Measurements from ENCODE around the gene DHFR2. TPM values are rescaled to one million over a fixed set of nuclear protein-coding genes. Genes with fewer than 3 reads are reported as not detected.

DHFR2 gene
- total and polyA plus RNA-seq, 9 donors = 4.6 to 13.9 (median 8.7) TPM

DNA sequence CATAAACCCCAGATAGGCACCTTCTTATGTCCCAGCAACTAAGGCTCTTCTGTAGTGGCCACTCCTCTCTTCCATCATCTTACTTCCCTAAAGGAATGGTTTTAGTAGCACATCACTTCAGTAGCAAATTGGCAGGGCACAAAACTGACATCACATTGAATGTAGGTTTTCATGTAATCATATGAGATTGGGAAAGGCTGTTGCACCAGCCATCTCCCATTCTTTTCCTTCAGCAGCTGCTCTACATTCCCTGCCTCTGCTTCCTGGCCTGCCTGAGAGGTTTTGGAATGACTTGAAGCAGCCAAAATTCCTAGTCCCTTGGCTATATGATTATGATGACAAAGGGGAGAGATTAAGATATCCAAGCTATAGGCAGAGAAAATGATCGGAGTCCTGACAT is 36.6 kb upstream of the DHFR2 start:
- intact Hi-C loops (cut with DNase I) = no loop called here
- DNase-seq = no peak
- H3K27ac ChIP-seq = no peak overlapping the region
- H3K4me1 ChIP-seq (ENCODE audit: insufficient read depth) = no peaks in the 10 kb centered on the region
- no peaks in the 10 kb centered on the region for H3K27me3 ChIP-seq
- no peaks in the 10 kb centered on the region for H3K9me3 ChIP-seq
- WGBS, 3 donors = 95 to 96% (median 96%) methylated on average over 1 of the region's 1 CpG
- no peak for TF ChIP-seq POLR2A (IDR thresholded peaks at IDR 0.05)
- no peak for TF ChIP-seq CTCF (IDR thresholded peaks at IDR 0.05)
- no peak for TF ChIP-seq EP300 (IDR thresholded peaks at IDR 0.05)
- no peaks in the 10 kb centered on the region for H3K36me3 ChIP-seq
- H3K4me3 ChIP-seq = no peak overlapping the region

GRCh38 chr3:94098452-94098851 is 35.7 kb upstream of the DHFR2 start:
- Histone ChIP-seq H3K4me1 (ENCODE audit: insufficient read depth) (no peaks in the 10 kb centered on the region), H3K4me3 (no peak overlapping the region), H3K27me3 (no peaks in the 10 kb centered on the region), H3K9me3 (no peaks in the 10 kb centered on the region), H3K27ac (no peak overlapping the region), H3K36me3 (no peaks in the 10 kb centered on the region)
- intact Hi-C loops (cut with DNase I) = no loop called here
- WGBS, 3 donors = 79 to 80% (median 80%) methylated on average over 3 of the region's 3 CpGs
- DNase-seq = no peak
- TF ChIP-seq CTCF (IDR thresholded peaks at IDR 0.05) (no peak), POLR2A (IDR thresholded peaks at IDR 0.05) (no peak), EP300 (IDR thresholded peaks at IDR 0.05) (no peak)

GRCh38 chr3:94095111-94095510 is 32.4 kb upstream of the DHFR2 start:
- Histone ChIP-seq H3K27me3 (no peaks in the 10 kb centered on the region), H3K4me1 (ENCODE audit: insufficient read depth) (no peaks in the 10 kb centered on the region), H3K9me3 (no peaks in the 10 kb centered on the region), H3K4me3 (no peak overlapping the region), H3K27ac (no peak overlapping the region), H3K36me3 (no peaks in the 10 kb centered on the region)
- TF ChIP-seq POLR2A (IDR thresholded peaks at IDR 0.05) (no peak), CTCF (IDR thresholded peaks at IDR 0.05) (no peak), EP300 (IDR thresholded peaks at IDR 0.05) (no peak)
- 98 to 100% (median 98%) methylated on average over 2 of the region's 2 CpGs for WGBS, 3 donors
- no peak for DNase-seq
- intact Hi-C loops (cut with DNase I) = no loop called here

DNA sequence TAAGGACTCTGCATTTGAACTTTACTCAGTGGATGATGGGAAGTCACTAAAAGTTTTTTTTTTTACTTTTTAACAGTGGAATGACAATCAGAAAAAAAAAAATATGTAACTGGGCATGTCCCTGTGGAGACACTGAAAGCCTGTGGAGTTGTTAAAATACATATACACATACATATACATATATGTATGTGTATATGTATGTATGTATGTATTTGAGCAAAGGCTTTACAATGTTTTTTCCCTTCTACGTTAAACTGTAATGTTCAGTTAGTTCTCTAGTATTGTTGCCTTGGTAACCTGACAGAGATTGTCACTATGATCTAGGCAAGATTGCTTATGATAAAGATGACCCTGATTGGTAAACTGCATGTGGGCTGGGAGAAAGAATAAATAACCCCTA is 30.4 kb upstream of the DHFR2 start:
- Histone ChIP-seq H3K4me1 (ENCODE audit: insufficient read depth) (no peaks in the 10 kb centered on the region), H3K27ac (no peak overlapping the region), H3K4me3 (no peak overlapping the region), H3K9me3 (no peaks in the 10 kb centered on the region), H3K27me3 (no peaks in the 10 kb centered on the region), H3K36me3 (no peaks in the 10 kb centered on the region)
- no peak for DNase-seq
- intact Hi-C loops (cut with DNase I) = no loop called here
- TF ChIP-seq EP300 (IDR thresholded peaks at IDR 0.05) = no peak
- no peak for TF ChIP-seq POLR2A (IDR thresholded peaks at IDR 0.05)
- TF ChIP-seq CTCF (IDR thresholded peaks at IDR 0.05) = no peak
- WGBS, 3 donors = 85 to 99% (median 97%) methylated on average over 1 of the region's 1 CpG

DNA sequence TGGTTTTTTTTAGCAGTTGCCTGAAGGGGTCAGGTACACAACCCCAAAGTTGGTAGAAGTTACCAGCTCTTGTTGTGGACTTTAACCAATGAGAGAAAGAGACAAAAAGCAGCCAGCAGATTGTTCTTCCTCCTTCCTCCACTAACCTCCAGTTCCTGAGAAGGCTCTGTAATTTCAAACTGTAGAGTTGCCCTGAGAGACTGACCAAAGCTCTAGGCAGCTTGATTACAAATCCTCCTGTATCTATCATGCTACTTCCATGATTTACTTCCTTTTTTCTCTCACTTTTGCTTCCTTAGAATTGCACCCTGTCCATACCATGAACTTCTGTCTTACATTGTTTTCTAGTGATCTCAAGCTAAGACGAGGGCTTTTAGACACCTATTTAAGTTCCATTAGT is 29.4 kb upstream of the DHFR2 start:
- no peak for DNase-seq
- Histone ChIP-seq H3K4me3 (no peak overlapping the region), H3K36me3 (no peaks in the 10 kb centered on the region), H3K4me1 (ENCODE audit: insufficient read depth) (no peaks in the 10 kb centered on the region), H3K9me3 (no peaks in the 10 kb centered on the region), H3K27me3 (no peaks in the 10 kb centered on the region), H3K27ac (no peak overlapping the region)
- 97 to 98% (median 98%) methylated on average over 1 of the region's 1 CpG for WGBS, 3 donors
- TF ChIP-seq EP300 (IDR thresholded peaks at IDR 0.05) = no peak
- no peak for TF ChIP-seq CTCF (IDR thresholded peaks at IDR 0.05)
- TF ChIP-seq POLR2A (IDR thresholded peaks at IDR 0.05) = no peak
- intact Hi-C loops (cut with DNase I) = no loop called here
